ENCODE data around the gene KRT73. TPM values are rescaled to one million over a fixed set of nuclear protein-coding genes. Genes with fewer than 3 reads are reported as not detected.

Gene KRT73
- polyA plus RNA-seq (ENCODE audit: insufficient read length in 12 of 12) = under 1 TPM in 2 of 12 donors, not detected in 10; 0.05 to 0.15 TPM
- long read RNA-seq, donor 1 = 0 reads
- long read RNA-seq, donor 2 = 0 reads
- long read RNA-seq, donor 3 = 0 reads
- long read RNA-seq, donor 4 = 0 reads
- long read RNA-seq, donor 5 = 0 reads
- long read RNA-seq, donor 6 = 0 reads
- long read RNA-seq, donor 7 = 0 reads
- long read RNA-seq, donor 8 = 0 reads
- long read RNA-seq, donor 9 = 0 reads
- long read RNA-seq, donor 10 = 0 reads
- long read RNA-seq, donor 11 = 0 reads

GRCh38 chr12:52618216-52618615 is at the start of gene KRT73:
Gene KRT73 (minus strand): TSS chr12:52618559. CDS start chr12:52618524, 35 bp downstream.
- no peak for DNase-seq

DNA sequence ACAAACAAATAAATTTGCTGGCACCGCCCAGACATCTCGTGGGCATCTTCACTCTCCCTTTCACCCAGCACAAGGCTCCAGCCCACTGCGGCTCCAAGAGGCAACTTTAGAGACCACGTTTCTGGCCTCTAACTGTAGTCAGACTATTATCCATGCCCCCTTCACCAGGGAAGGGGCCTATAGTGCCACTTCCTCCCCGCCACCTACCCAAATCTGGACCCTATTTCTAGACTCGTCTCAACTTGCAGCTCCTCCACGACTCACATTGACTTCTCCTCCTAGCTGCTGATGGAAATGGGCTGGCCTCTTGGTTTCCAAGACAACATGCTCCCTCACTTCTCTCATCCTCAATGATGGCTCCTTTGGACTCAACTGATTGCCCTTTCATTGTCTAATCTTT is 49.6 kb upstream of the KRT73 start:
- DNase-seq = no peak

DNA sequence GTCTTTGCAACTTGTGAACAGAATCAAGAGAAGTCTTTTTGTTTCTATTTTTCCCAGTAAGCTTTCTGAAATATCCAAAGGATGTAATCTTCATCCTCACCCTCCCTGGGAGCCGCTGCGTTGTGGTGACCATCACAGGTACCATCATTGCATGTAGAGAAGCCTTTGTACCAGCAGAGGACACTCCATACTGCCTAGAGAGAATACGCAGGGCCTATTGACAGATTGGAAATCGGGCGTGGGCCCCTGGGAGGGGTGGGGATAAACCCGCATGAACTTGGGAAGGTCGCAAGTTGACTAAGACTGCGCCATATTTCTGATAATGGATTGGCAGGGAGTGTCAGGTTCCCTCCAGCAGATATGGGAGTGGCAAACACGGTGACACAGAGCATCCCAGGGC is 49.1 kb upstream of the KRT73 start:
- DNase-seq = no peak

DNA sequence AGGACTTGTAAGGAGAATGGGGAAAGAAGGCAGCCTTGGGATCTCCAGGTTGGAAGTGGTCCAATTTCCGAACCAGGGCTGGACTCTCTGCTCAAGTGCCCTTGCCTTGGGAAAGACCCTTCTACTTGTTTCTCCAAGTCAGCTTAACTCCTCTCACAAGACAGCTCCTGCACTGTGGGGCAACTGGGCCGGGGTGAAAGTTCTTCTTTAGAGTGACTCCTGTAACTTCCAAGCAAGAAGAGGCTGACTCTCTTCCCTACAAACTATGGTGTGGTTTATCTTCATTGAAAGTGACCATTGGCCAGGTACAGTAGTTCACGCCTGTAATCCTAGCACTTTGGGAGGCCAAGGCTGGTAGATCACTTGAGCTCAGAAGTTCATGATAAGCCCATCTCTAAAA is 48.1 kb upstream of the KRT73 start:
- DNase-seq = no peak

DNA sequence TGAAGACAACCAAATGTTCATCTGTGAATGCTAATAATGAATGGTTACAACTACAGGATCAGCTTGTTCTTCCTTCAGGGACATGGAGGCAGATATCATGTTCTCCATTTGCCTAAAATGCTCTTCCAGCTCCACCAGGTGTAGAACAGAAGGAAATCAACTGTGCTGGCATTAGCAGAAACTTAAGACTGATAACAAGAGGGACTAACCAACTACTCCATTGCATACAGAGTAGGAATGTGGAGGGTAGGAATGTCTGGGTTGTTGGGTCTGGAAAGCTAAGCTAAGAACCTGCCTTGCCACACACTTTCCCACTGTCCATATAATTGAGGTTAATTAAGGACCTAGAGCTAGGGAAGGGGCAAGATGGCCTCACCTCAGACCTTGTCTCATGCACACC is 45.1 kb upstream of the KRT73 start:
- no peak for DNase-seq

DNA sequence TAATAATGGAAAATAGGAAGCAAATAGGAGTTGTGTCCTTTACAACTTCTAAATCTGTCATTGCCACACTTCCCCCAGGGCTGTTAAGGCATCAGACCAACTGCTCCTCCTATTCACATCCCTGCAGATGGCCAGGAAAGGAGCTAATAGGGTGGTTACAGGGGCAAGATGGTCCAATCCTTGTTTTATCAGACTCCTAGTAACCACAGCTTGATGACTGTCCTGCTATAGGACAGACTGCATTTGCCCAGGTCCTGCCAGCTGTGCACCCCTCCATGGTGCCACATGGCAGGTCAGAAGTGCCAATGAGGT is 44.5 kb upstream of the KRT73 start:
- no peak for DNase-seq

DNA sequence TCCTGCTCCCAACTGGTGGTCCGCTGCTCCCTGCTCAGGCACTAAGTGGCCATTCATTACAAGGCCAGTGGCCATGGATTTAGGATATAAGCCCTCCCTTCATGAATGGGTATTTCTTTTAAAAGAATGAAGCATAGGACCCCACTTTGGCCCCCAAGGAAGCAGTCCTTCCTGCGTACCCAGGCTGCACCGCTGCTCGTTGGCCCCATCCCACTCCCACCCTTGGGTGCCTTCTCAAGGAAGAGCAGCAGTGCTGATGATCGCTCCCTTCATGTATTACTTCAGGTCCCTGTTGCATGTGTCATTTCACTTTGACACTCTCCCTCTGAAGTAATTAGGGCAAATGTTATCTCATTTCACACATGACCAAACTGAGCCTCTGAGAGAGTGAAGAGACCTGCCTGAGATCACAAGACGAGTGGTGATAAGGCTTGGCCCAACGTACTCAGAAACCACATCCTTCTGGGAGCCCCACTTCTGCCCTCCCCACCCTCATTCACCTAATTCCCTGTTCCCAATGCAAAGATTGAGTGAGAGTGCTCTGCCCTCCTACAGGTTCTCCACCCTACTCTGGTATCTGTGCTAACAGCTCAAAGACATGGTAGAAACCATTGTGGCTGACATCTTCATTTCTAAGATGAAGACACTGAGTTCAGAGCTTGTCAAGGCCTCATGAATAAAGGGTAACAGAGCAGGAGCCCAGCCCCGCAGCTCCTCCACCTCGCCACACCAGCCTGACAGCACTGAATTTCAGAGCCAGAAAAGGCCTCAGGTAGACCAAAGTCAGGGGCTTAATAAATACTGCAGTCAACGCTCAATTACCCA is 43.9 kb upstream of the KRT73 start:
- no peak for DNase-seq

DNA sequence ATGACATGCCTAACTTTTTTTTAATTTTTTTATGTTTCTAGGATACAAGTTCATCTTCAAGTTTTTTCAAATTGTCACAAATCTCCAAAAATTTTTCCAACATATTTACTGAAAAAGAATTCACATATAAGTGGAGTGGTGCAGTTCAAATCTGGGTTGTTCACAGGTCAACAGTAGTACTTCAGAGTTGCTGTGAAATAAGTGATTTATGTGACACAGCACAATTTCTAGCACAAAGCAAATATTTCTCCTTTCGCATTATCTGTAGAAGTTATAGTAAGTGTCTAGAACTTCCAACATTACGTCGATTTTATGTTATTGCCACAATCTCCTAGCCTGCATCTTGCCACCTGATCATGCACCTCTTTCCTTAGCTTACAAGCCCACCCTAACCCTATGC is 43.3 kb upstream of the KRT73 start:
- DNase-seq = no peak

GRCh38 chr12:52660934-52661499 is 42.7 kb upstream of the KRT73 start:
- DNase-seq = no peak

- DNase-seq = no peak
Measured at GRCh38 chr12:52659951-52660350, 41.6 kb upstream of the KRT73 start.

GRCh38 chr12:52659395-52659794 is 41.0 kb upstream of the KRT73 start:
- no peak for DNase-seq

DNA sequence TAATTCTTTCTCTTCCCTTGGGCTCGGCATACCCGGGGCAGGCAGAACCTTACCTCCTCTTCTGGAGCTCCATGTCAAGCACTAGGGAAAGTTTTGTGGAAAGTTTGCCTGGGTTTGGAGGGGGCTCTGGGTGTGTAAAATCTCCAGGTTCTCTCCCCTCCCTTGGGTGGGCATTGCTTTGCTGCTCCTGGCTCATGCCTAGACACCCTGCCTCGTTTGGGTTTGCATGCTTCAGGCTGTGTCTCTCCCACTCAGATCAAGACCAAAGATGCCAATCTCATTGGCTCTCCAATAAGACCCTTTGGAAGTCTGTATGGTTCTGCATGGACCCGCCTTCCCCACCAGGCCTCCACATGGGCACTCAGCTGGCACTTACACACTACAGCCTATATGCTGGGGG is 39.8 kb upstream of the KRT73 start:
- no peak for DNase-seq

DNA sequence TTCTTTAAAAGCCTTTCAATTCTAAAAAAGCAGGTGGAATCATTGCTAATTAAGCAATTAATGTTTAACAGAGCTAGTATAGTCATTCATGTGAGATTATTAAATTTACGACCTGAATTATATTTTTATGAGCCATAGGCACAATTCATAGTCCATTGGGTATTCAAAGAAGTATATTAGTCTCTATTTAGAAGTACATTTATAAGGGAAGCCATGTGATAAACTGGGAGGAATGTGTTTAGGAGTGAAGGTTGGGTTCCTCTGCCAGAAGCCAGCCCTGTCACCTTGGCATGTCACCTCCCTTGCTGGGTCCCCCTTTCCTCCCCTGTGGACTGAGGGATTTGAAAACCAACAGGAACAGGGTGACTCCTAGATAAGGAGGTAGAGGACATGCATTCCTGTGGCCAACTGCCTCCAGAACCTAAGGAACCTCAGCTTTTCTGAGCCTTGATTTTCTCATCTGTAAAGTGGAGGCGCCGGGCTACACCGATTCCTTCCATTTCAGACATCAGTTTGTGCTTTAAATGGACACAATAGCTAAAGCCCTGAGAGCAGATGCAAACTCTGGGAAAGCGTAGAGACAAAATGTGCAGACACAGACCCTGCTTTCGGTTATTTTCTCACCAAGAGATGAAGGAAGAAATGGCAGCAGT is 39.0 kb upstream of the KRT73 start:
- DNase-seq = no peak

DNA sequence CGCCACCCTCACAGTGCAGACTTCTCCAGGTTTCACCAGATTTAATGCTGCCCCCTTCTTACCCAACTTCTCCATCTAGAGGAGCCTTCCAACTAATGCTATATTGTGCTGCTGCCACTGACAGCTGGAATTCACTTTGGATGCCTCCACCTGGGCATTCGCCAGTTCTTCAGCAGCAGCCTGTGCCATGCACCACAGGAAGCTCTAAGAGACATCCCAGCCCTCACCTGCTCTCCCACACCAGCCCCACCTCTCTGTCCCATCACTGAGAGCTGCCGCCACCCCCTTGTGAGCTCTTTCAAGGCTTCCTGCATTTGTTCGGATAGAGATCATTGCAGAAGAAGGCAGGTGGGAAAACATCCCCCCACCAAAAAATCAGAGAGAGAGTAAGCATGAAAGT is 38.3 kb upstream of the KRT73 start:
- DNase-seq = no peak

- DNase-seq = no peak
Measured at GRCh38 chr12:52655720-52656124, 37.4 kb upstream of the KRT73 start.

DNA sequence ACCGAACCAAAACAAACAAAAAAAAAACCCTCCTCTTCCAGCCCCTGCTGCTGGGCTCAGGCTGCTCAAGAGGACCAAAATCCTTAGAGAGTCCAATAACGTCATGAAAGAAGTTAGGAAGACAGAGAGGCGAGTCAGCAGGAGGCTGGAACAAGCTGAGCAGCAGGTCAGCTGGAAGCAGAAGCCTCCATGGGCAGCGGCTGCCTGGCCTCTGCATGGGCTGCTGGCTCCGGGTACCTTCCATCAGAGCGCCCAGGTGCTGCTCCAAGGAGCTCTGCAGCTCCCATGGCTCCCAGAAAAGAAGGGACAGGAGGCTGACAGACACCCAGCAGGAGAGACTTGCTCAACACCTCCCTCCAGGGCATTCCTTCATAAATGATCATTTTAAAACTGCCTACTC is 36.9 kb upstream of the KRT73 start:
- no peak for DNase-seq

- DNase-seq = no peak
Measured at GRCh38 chr12:52651726-52652261, 33.4 kb upstream of the KRT73 start, which contains the start of gene KRT2. Gene KRT2 (minus strand): TSS chr12:52652211. CDS start chr12:52652142, 69 bp downstream.

DNA sequence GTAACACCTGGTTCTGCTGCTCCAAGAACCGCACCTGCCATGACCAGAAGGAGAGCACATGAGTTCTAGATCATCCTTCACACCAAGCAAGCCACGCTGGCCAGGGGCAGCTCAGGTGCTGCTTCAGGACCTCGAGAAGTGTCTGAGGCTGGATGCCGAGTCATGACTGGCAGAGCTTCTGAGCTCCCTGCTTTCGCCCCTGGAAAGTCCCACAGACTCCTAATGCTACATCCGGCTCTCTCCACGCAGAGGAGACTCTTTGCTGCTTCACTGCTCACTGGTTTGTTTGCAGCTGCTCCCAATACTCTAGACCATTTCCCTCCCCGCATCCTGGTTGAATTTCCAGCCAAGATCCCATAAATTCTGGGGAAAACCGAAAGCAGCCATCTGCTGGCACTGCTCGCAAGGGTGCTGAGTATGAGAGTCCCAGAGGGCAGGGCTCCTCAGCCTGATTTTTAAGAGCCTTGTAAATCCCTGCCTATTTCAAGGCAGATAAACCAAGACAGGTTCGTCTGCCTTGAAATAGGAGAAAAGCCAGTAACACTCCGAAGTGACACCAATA is 32.2 kb upstream of the KRT73 start:
- DNase-seq = no peak

DNA sequence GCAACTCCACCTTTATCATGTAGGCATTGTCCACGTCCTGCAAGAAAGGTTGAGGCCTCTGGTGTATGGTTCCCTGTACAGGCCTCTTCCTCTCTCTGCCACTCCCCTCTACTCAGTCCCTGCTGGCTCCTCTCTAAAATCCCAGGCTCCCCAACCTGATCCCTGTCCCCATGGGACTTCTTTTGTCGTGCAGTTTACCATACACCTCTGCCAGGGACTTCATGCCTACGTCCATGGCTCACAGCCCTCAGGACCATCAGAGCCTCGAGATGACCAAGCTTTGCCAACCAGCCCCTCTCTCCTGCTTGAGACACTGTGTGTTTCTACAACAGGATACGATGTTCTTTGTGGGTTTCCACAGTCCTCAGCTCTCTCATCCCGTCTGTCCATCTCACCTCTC is 30.7 kb upstream of the KRT73 start:
- no peak for DNase-seq

DNA sequence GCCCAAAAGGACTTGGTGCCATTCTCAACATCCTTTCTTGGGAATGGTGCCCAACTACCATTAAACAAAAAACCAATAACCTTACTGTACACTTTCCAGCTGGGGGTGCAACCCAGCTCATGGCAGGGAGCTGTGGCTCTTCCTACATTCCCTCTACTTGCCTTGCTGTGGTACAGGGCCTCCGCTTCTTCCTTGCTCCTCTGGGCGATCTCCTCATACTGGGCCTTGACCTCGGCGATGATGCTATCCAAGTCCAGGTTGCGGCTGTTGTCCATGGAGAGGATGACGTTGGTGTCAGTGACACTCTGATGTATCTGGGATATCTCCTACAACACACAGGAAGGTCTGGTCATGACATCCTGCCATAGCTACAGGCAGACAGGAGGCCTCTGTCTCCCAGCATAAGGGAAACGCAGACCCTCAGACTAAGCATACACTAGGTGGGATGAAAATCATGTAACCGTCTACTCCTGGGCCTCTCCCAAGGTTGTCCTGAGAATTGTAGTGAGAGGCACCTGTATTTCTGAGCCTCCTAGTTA is 29.7 kb upstream of the KRT73 start:
- no peak for DNase-seq

GRCh38 chr12:52647601-52648000 is 29.2 kb upstream of the KRT73 start:
- no peak for DNase-seq

DNA sequence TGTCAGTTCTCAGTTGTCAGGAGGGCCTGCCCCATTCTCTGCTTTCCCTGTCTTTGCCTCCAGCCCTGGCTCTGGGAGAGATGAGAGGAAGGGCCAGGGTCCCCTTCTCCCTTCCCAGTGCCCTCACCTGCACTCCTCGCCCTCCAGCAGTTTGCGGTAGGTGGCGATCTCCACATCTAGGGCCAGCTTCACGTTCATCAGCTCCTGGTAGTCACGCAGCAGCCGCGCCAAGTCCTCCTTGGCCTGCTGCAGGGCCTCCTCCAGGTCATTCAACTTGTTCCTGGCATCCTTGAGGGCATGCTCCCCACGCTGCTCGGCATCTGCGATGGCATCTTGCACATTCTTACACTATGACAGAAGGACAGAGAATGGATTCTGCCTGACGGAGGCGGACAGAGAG is 28.3 kb upstream of the KRT73 start:
- no peak for DNase-seq
